ENCODE measurements around the gene EME2. TPM values are rescaled to one million over a fixed set of nuclear protein-coding genes. Genes with fewer than 3 reads are reported as not detected.

The EME2 gene
- total RNA-seq, 1 donor from 2014 or later, result 41.5 TPM

DNA sequence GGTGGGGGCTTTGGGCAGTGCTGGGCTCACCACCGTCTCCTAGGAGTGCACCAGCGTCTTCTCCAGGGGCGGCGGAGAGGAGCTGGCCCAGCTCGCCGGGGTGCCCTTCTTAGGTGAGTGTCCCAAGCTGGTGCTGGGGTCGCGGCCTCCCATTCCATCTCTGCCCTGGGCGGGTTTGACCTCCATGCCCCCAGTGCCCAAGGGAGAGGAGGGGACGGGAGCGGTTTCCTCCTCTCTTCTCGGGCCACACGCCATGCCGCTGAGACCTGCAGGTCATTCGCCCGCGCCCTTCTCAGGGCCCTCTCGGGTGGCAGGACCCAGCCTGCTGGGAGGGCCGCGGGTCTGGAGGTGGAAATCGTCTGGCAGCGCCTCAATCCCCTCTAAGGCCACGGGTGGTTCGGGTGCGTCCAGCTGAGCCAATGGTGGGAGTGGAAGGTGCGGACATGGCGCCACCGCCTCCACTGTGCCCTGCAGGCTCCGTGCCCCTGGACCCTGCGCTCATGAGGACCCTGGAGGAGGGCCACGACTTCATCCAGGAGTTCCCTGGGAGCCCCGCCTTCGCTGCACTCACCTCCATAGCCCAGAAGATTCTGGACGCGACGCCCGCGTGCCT, 15.6 kb downstream of the EME2 start:
- Mint-ChIP-seq H3K4me1 (peaks cover 8% of the 10 kb centered on the region), H3K27me3 (ENCODE audit: low read depth) (no peaks in the 10 kb centered on the region), H3K9me3 (no peaks in the 10 kb centered on the region), H3K27ac (no peak overlapping the region), H3K36me3 (peaks cover 5% of the 10 kb centered on the region), H3K4me3 (no peak overlapping the region)
- TF ChIP-seq, protein P1, sequence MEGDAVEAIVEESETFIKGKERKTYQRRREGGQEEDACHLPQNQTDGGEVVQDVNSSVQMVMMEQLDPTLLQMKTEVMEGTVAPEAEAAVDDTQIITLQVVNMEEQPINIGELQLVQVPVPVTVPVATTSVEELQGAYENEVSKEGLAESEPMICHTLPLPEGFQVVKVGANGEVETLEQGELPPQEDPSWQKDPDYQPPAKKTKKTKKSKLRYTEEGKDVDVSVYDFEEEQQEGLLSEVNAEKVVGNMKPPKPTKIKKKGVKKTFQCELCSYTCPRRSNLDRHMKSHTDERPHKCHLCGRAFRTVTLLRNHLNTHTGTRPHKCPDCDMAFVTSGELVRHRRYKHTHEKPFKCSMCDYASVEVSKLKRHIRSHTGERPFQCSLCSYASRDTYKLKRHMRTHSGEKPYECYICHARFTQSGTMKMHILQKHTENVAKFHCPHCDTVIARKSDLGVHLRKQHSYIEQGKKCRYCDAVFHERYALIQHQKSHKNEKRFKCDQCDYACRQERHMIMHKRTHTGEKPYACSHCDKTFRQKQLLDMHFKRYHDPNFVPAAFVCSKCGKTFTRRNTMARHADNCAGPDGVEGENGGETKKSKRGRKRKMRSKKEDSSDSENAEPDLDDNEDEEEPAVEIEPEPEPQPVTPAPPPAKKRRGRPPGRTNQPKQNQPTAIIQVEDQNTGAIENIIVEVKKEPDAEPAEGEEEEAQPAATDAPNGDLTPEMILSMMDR (IDR thresholded peaks at IDR 0.05; ENCODE audit: unreplicated experiment), result no peak
- DNase-seq (ENCODE audit: low spot score in 2 of 2, unreplicated experiment in 2 of 2), result peak in 1 of 2 experiments; percentile 35

DNA sequence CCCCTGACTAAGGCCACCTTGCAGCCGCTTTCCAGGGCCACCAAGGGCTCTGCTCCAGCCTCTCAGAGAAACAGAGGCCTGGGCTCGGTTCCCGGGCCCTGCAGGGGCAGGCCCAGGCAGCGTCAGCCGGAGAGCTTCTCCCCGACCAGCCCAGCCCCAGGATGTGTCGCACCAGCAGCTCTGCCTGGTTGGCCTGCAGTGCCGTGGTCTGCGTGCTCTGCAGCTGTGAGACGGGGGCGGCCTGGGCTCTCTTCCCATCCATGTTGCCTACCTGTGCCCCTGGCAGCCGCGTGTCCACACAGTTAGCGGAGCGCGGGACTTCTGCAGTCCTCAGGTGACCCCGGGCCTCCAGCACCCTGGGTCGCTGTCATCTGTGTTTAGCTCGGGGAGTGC, 16.1 kb downstream of the EME2 start:
- TF ChIP-seq, protein P1 (IDR thresholded peaks at IDR 0.05; ENCODE audit: unreplicated experiment), result no peak
- H3K27me3 Mint-ChIP-seq (ENCODE audit: low read depth), result no peaks in the 10 kb centered on the region
- peak in 1 of 2 experiments; percentile 18 for DNase-seq (ENCODE audit: low spot score in 2 of 2, unreplicated experiment in 2 of 2)
- no peak overlapping the region for H3K27ac Mint-ChIP-seq
- H3K9me3 Mint-ChIP-seq, result no peaks in the 10 kb centered on the region
- H3K4me1 Mint-ChIP-seq, result peaks cover 5% of the 10 kb centered on the region
- peaks cover 5% of the 10 kb centered on the region for H3K36me3 Mint-ChIP-seq
- H3K4me3 Mint-ChIP-seq, result no peak overlapping the region

DNA sequence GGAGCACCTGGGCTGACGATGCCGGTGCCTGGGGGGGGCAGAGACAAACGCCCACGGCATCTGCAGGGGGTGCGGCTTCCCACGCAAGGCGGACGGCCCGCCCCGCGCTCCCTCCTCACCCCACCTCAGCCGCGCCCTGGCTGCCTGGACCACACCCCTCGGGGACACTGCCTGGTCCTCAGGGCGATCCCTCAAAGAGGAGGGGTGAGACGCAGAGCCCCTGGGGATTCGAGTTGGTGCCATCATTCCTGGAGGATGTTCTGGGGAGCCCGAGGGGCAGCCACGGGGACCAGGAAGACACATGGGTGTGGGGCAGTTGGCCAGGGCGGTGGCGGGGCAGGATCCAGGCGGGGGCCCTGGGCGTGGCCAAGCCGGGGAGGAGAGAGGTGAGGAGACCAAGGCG, 17.0 kb downstream of the EME2 start:
- Mint-ChIP-seq H3K27me3 (ENCODE audit: low read depth) (no peaks in the 10 kb centered on the region), H3K9me3 (no peaks in the 10 kb centered on the region), H3K4me3 (no peak overlapping the region), H3K27ac (no peak overlapping the region), H3K36me3 (peaks cover 5% of the 10 kb centered on the region), H3K4me1 (peaks cover 2% of the 10 kb centered on the region)
- DNase-seq (ENCODE audit: low spot score in 2 of 2, unreplicated experiment in 2 of 2), result peak in 1 of 2 experiments; percentile 17
- TF ChIP-seq, protein P1 (IDR thresholded peaks at IDR 0.05; ENCODE audit: unreplicated experiment), result no peak

DNA sequence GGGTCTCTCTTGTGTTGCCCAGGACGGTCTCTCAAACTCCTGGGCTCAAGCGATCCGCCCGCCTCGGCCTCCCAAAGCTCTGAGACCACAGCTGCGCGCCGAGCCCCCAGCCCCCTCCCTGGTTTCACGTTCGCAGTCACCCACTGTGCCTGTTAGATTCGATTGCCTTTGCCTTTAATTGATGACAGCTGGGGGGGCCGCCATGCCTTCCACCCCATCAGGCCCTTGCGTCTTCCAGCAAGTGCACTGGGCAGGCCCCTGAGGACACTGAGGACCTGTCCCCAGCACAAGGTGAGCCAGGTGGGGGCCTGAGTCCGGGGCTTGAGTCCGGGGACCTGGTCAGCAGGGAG, 17.6 kb downstream of the EME2 start:
- DNase-seq (ENCODE audit: low spot score in 2 of 2, unreplicated experiment in 2 of 2), result no peak
- TF ChIP-seq, protein P1 (IDR thresholded peaks at IDR 0.05; ENCODE audit: unreplicated experiment), result no peak

DNA sequence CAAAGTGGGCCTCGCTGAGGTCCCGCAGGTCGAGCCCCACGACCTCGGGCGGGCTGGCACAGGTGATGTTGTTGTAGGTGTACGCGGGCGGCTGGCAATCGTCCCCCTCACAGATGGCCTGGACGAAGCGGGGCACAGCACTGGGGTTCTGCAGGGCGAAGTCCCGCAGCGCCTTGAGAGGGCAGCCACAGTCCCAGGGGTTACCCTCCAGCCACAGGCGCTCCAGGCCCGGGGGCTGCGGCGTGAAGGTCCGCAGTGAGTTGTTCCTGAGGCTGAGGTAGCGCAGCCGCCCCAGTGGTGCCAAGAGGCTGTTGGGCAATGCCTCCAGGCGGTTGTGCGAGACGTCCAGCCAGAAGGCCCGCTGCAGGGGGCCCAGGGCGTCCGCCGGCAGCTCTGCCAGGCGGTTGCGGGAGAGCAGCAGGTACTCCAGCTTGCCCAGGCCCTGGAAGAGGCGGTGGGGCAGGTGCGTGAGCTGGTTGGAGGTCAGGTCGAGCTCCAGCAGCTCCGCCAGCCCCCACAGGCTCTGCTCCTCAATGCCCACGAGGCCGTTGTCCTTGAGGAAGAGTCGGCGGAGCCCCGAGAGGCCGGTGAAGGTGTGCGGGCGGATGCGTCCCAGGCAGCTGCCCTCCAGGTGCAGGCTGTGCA, 18.1 kb downstream of the EME2 start:
- Mint-ChIP-seq H3K27ac (no peak overlapping the region), H3K27me3 (ENCODE audit: low read depth) (no peaks in the 10 kb centered on the region), H3K4me1 (no peaks in the 10 kb centered on the region), H3K9me3 (no peaks in the 10 kb centered on the region), H3K4me3 (no peak overlapping the region), H3K36me3 (peaks cover 5% of the 10 kb centered on the region)
- DNase-seq (ENCODE audit: low spot score in 2 of 2, unreplicated experiment in 2 of 2), result peak; percentile 18 to 37
- TF ChIP-seq, protein P1 (IDR thresholded peaks at IDR 0.05; ENCODE audit: unreplicated experiment), result no peak

More for the DNA sequence above, 17.6 kb downstream of the EME2 start:
- Mint-ChIP-seq H3K4me1 (no peaks in the 10 kb centered on the region), H3K27ac (no peak overlapping the region), H3K9me3 (no peaks in the 10 kb centered on the region), H3K36me3 (peaks cover 5% of the 10 kb centered on the region), H3K4me3 (no peak overlapping the region), H3K27me3 (ENCODE audit: low read depth) (no peaks in the 10 kb centered on the region)

All from mesothelial cell of epicardium (in vitro differentiated cells).